HG02981 (cell line): ENCODE data around the gene TRIOBP.

ENCODE experiments used
- ATAC-seq: cut with Tn5 transposase; IDR thresholded peaks from one replicate; pipeline ENCODE4 v1.9.1; 2021; ENCODE audit warnings: mild to moderate bottlenecking, moderate library complexity; ENCODE audit not compliant: unreplicated experiment

The TRIOBP gene

GRCh38 chr22:37803195-37803638 lies 106.4 kb downstream of the TRIOBP start:
- no peak for ATAC-seq

GRCh38 chr22:37803639-37804351 lies 106.9 kb downstream of the TRIOBP start:
- ATAC-seq, result no peak

GRCh38 chr22:37804352-37804880 lies 107.6 kb downstream of the TRIOBP start:
- ATAC-seq, result no peak

GRCh38 chr22:37804881-37805809 lies 108.3 kb downstream of the TRIOBP start:
- no peak for ATAC-seq

- ATAC-seq, result no peak
Observed at GRCh38 chr22:37805810-37806277, 109.0 kb downstream of the TRIOBP start.

- ATAC-seq, result no peak
Observed at GRCh38 chr22:37806409-37807333, 109.8 kb downstream of the TRIOBP start.

GRCh38 chr22:37807410-37808293 lies 110.8 kb downstream of the TRIOBP start, which contains the start of gene GCAT:
Gene GCAT, plus strand, starts transcription at chr22:37807934. Its CDS starts 34 bp downstream, at chr22:37807968.
- ATAC-seq, result peak; percentile 93

- ATAC-seq, result no peak
Observed at GRCh38 chr22:37808294-37808657, 111.4 kb downstream of the TRIOBP start.

GRCh38 chr22:37809672-37810333 lies 113.0 kb downstream of the TRIOBP start:
- ATAC-seq, result no peak

- ATAC-seq, result no peak
Observed at GRCh38 chr22:37811867-37812266, 115.0 kb downstream of the TRIOBP start.

- no peak for ATAC-seq
Observed at GRCh38 chr22:37812869-37813678, 116.2 kb downstream of the TRIOBP start.

GRCh38 chr22:37815593-37815992 lies 118.7 kb downstream of the TRIOBP start:
- ATAC-seq, result no peak

- no peak for ATAC-seq
Observed at GRCh38 chr22:37816543-37817180, 119.8 kb downstream of the TRIOBP start.

- ATAC-seq, result peak; percentile 53
Observed at GRCh38 chr22:37817705-37818408, 121.0 kb downstream of the TRIOBP start.

- no peak for ATAC-seq
Observed at GRCh38 chr22:37818409-37819104, 121.7 kb downstream of the TRIOBP start.

- no peak for ATAC-seq
Observed at GRCh38 chr22:37819105-37819433, 122.2 kb downstream of the TRIOBP start.
